A549 (cell line): Measurements from ENCODE around the gene CARMIL1. TPM values are rescaled to one million over a fixed set of nuclear protein-coding genes. Genes with fewer than 3 reads are reported as not detected.

Source experiments
- ATAC-seq, 2 experiments: fragments of 200-7000 bp in 1 of 2; fragments of >200 bp in 1 of 2; cut with Nextera tagmentation in 1 of 2; cut with Tn5 transposase in 1 of 2; 3 replicates each; pipeline versions ENCODE4 v1.8.0 to v1.9.1; 2018 to 2020; ENCODE audit warnings: mild to moderate bottlenecking in 1 of 2, moderate library complexity in 1 of 2
- CTCF ChIA-PET: fragments of 300-600 bp; sonication (Branson Sonifier 250); formaldehyde crosslinking; extraction: SDS; loops from one replicate; lab custom pipeline; 2021; ENCODE audit warnings: antibody characterized with exemption, inconsistent platforms; lab: Yijun Ruan, JAX
- POLR2A ChIA-PET: fragments of 350-600 bp; formaldehyde crosslinking; extraction: SDS; loops from one replicate; lab custom pipeline; 2021; ENCODE audit warnings: antibody characterized with exemption, inconsistent platforms; lab: Yijun Ruan, JAX
- DNase-seq, 2 experiments: peaks; one replicate each; pipeline versions ENCODE4 v3.0.0 to v3.0.0-alpha.2; 2011 to 2016; ENCODE audit warnings: low read depth in 1 of 2, low spot score in 1 of 2
- FAIRE-seq: peaks from 2 replicates; lab custom pipeline; 2011; peaks lifted over from hg19 to GRCh38; lab: Jason Lieb, UNC
- H3K27ac ChIP-seq, 2 experiments: fragments of >200 bp; sonication (Bioruptor Twin); formaldehyde crosslinking; 3 replicates each; pipeline ENCODE4 v1.5.1; 2016 to 2017
- H3K4me1 ChIP-seq: fragments of >200 bp; sonication (Bioruptor Twin); formaldehyde crosslinking; 3 replicates; pipeline ENCODE4 v1.6.1; 2016
- H3K4me2 ChIP-seq: fragments of >200 bp; sonication (Bioruptor Twin); formaldehyde crosslinking; 3 replicates; pipeline ENCODE4 v1.6.1; 2016
- H3K4me3 ChIP-seq: fragments of >200 bp; sonication (Bioruptor Twin); formaldehyde crosslinking; 3 replicates; pipeline ENCODE4 v1.5.1; 2016
- H3K9me3 ChIP-seq: fragments of >200 bp; sonication (Bioruptor Twin); formaldehyde crosslinking; 3 replicates; pipeline ENCODE4 v1.6.1; 2016
- BHLHE40 ChIP-seq: IDR thresholded peaks from 2 replicates; pipeline ENCODE4 v1.6.1; 2012; ENCODE audit warnings: low read depth, low read length, inconsistent platforms
- CBX8 ChIP-seq: fragments of 200-600 bp; sonication (generic); IDR thresholded peaks from 2 replicates; pipeline ENCODE4 v1.6.1; 2016
- CTCF ChIP-seq: fragments of >200 bp; sonication (Bioruptor Twin); formaldehyde crosslinking; IDR thresholded peaks from 3 replicates; pipeline ENCODE4 v1.5.1; 2016
- ELK1 ChIP-seq: fragments of 150-350 bp; IDR thresholded peaks from 2 replicates; pipeline ENCODE4 v1.6.1; 2014; ENCODE audit warnings: low read depth, mild to moderate bottlenecking, low read length
- ESRRA ChIP-seq: fragments of 150-350 bp; IDR thresholded peaks from 2 replicates; pipeline ENCODE4 v1.6.1; 2014; ENCODE audit warnings: mild to moderate bottlenecking, low read length, borderline replicate concordance
- FOSB ChIP-seq: fragments of 250-450 bp; sonication (Bioruptor Pico); IDR thresholded peaks from 2 replicates; pipeline ENCODE4 v1.5.0; 2020; ENCODE audit warnings: mild to moderate bottlenecking, moderate library complexity
- FOXS1 ChIP-seq: fragments of 250-450 bp; sonication (Bioruptor Pico); IDR thresholded peaks from 2 replicates; pipeline ENCODE4 v1.5.0; 2020; ENCODE audit warnings: mild to moderate bottlenecking, moderate library complexity
- HES2 ChIP-seq: fragments of >200 bp; sonication (Bioruptor Twin); formaldehyde crosslinking; IDR thresholded peaks from 2 replicates; pipeline ENCODE4 v1.6.1; 2016
- HOXB13 ChIP-seq: fragments of 250-450 bp; sonication (Bioruptor Pico); IDR thresholded peaks from 2 replicates; pipeline ENCODE4 v1.5.0; 2020; ENCODE audit warnings: low read depth, mild to moderate bottlenecking, moderate library complexity
- JUNB ChIP-seq: fragments of >200 bp; sonication (Bioruptor Twin); formaldehyde crosslinking; IDR thresholded peaks from 2 replicates; pipeline ENCODE4 v1.6.1; 2016
- KDM1A ChIP-seq: fragments of 200-600 bp; sonication (generic); IDR thresholded peaks from 2 replicates; pipeline ENCODE4 v1.6.1; 2016; ENCODE audit warnings: low read depth, mild to moderate bottlenecking
- PBX3 ChIP-seq: IDR thresholded peaks from 2 replicates; pipeline ENCODE4 v1.6.1; 2012
- PHF8 ChIP-seq: fragments of 200-600 bp; sonication (generic); IDR thresholded peaks from 2 replicates; pipeline ENCODE4 v1.6.1; 2016; ENCODE audit warnings: low read depth, mild to moderate bottlenecking, antibody characterized with exemption, moderate library complexity, borderline replicate concordance
- POLR2AphosphoS2 ChIP-seq: conservative IDR thresholded peaks from 2 replicates; pipeline ENCODE4 v1.6.1; 2012; ENCODE audit warnings: low read length, improper control_type of control experiment, inconsistent platforms
- RARB ChIP-seq: fragments of 250-450 bp; sonication (Bioruptor Pico); IDR thresholded peaks from 2 replicates; pipeline ENCODE4 v1.8.0; 2021; ENCODE audit warnings: mild to moderate bottlenecking, moderate library complexity
- REST ChIP-seq: fragments of 200-600 bp; sonication (generic); IDR thresholded peaks from 2 replicates; pipeline ENCODE4 v1.6.1; 2016; ENCODE audit warnings: antibody characterized with exemption, mild to moderate bottlenecking, moderate library complexity
- RFX5 ChIP-seq: fragments of 450-650 bp; IDR thresholded peaks from 2 replicates; pipeline ENCODE4 v1.7.1; 2014; ENCODE audit warnings: antibody characterized with exemption, mild to moderate bottlenecking, moderate library complexity
- SREBF2 ChIP-seq: fragments of 450-650 bp; IDR thresholded peaks from 2 replicates; pipeline ENCODE4 v1.6.1; 2014; ENCODE audit warnings: mild to moderate bottlenecking, moderate library complexity
- TFCP2L1 ChIP-seq: fragments of 250-450 bp; sonication (Bioruptor Pico); IDR thresholded peaks from 2 replicates; pipeline ENCODE4 v1.5.0; 2021; ENCODE audit warnings: mild to moderate bottlenecking
- TP53 ChIP-seq: fragments of 250-450 bp; sonication (Bioruptor Pico); IDR thresholded peaks from 2 replicates; pipeline ENCODE4 v1.5.0; 2021; ENCODE audit warnings: mild to moderate bottlenecking, moderate library complexity
- USF2 ChIP-seq: fragments of 450-650 bp; IDR thresholded peaks from 2 replicates; pipeline ENCODE4 v1.6.1; 2014; ENCODE audit warnings: antibody characterized with exemption
- ZFP36 ChIP-seq: fragments of 450-650 bp; IDR thresholded peaks from 2 replicates; pipeline ENCODE4 v1.6.1; 2014; ENCODE audit warnings: borderline replicate concordance; ENCODE audit not compliant: partially characterized antibody
- ZNF302 ChIP-seq: fragments of 250-450 bp; sonication (Bioruptor Pico); IDR thresholded peaks from 2 replicates; pipeline ENCODE4 v1.9.0; 2021; ENCODE audit warnings: inconsistent platforms, mild to moderate bottlenecking, moderate library complexity
- ZSCAN20 ChIP-seq: fragments of 250-450 bp; sonication (Bioruptor Pico); IDR thresholded peaks from 2 replicates; pipeline ENCODE4 v1.8.0; 2022; ENCODE audit warnings: mild to moderate bottlenecking, moderate library complexity
- WGBS: methylation state at CpG from one replicate; pipeline ENCODE4 v1.1.6; 2017; ENCODE audit errors: missing lambda C conversion rate; 5-methylcytosine and 5-hydroxymethylcytosine counted together
- polyA plus RNA-seq, 4 experiments: library from polyadenylated mRNA; depleted of rRNA in 3 of 4; stranded (reverse); fragments of >200 nt; fragmentation: RNase III in 1 of 4; extraction: RNeasy Plus Mini Kit Qiagen cat#74134 plus additional on column Dnase treatment in 1 of 4; gene quantifications; 2 replicates in 3 of 4; 3 replicates in 1 of 4; pipeline ENCODE4 v1.2.3, GENCODE V29; 2011 to 2017
- TF ChIP-seq, protein P1 (sequence below): IDR thresholded peaks from 2 replicates; pipeline ENCODE4 v1.6.1; 2012
- TF ChIP-seq, protein P2 (sequence below): fragments of 250-450 bp; sonication (Bioruptor Pico); IDR thresholded peaks from 2 replicates; pipeline ENCODE4 v1.5.0; 2021; ENCODE audit warnings: mild to moderate bottlenecking, moderate library complexity, borderline replicate concordance

The CARMIL1 gene
- polyA plus RNA-seq, 2 of the 4 experiments (the other 2 are of a cell fraction): 11.5 to 11.8 TPM

DNA sequence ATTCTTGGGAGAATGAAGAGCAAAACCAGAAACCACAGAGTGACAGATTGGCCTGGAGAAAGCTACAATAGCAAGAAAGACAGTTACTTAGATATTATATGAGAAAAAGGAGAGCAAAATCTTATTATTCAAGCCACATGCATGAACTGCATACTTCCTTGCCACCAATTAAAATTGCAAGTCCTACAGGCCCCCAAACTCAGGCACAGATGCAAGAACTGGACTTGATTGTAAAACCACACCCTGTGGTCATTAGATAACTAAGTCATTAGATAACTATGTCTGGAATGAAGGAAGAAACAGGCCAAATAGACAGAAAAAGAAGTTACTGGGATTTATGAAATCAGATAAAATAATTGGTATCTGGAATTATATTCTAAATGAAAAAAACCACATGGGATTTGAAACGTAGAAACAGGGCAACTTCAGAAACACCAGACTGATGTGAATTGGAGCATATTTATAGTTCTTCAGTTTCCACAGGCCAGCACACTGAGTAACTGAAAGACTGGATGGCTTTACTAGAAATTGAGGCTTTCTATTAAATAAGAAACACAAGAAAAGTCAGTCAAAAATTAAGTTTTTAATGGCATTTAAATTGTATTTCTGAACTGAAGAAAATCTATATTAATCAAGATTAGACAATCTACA, 49.4 kb upstream of the CARMIL1 start:
- WGBS: 50% methylated on average over 1 of the region's 1 CpG
- POLR2A ChIA-PET: no interaction called here
- ATAC-seq (no peak), DNase-seq (peak in 1 of 2 experiments; percentile 7), FAIRE-seq (no peak)
- no peaks in the 10 kb centered on the region for H3K9me3 ChIP-seq
- TF ChIP-seq CBX8 (no peak), PHF8 (no peak), HOXB13 (no peak), ZSCAN20 (CRISPR knock-in tag) (no peak), BHLHE40 (no peak), JUNB (no peak), KDM1A (no peak), CTCF (no peak), POLR2AphosphoS2 (no peak), FOXS1 (CRISPR knock-in tag) (no peak), HES2 (no peak)
- TF ChIP-seq, protein P1, sequence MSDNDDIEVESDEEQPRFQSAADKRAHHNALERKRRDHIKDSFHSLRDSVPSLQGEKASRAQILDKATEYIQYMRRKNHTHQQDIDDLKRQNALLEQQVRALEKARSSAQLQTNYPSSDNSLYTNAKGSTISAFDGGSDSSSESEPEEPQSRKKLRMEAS: no peak
- TF ChIP-seq, protein P2, sequence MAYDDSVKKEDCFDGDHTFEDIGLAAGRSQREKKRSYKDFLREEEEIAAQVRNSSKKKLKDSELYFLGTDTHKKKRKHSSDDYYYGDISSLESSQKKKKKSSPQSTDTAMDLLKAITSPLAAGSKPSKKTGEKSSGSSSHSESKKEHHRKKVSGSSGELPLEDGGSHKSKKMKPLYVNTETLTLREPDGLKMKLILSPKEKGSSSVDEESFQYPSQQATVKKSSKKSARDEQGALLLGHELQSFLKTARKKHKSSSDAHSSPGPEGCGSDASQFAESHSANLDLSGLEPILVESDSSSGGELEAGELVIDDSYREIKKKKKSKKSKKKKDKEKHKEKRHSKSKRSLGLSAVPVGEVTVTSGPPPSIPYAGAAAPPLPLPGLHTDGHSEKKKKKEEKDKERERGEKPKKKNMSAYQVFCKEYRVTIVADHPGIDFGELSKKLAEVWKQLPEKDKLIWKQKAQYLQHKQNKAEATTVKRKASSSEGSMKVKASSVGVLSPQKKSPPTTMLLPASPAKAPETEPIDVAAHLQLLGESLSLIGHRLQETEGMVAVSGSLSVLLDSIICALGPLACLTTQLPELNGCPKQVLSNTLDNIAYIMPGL (CRISPR knock-in tag): no peak
- peak overlapping the region in 1 of 2 experiments; percentile 12; a peak in 1 of 6 replicates for H3K27ac ChIP-seq
- peaks cover 6% of the 10 kb centered on the region for H3K4me1 ChIP-seq
- CTCF ChIA-PET: interaction anchor here (0.9 to 1.4 kb wide), 4 partner anchors 9 to 329 kb away, joined by 3 to 4 read pairs (median 4); no protein-coding TSS in a partner anchor
- no peak overlapping the region for H3K4me3 ChIP-seq
- peak overlapping the region; percentile 6; the same call in 2 of the 3 replicates for H3K4me2 ChIP-seq

GRCh38 chr6:25232479-25232878, 46.7 kb upstream of the CARMIL1 start:
- DNase-seq (no peak), FAIRE-seq (no peak), ATAC-seq (no peak)
- Histone ChIP-seq H3K4me2 (no peak overlapping the region), H3K27ac (no peak overlapping the region), H3K4me3 (no peak overlapping the region), H3K9me3 (no peaks in the 10 kb centered on the region), H3K4me1 (peaks cover 6% of the 10 kb centered on the region)
- ChIA-PET POLR2A (no interaction called here), CTCF (interaction anchor here (1.4 kb wide), 1 partner anchor 10 kb away, joined by 4 read pairs; no protein-coding TSS in a partner anchor)
- WGBS: 96% methylated on average over 13 of the region's 13 CpGs
- no peak for TF ChIP-seq PBX3
- TF ChIP-seq FOSB: no peak
- no peak for TF ChIP-seq TP53
- no peak for TF ChIP-seq RFX5
- TF ChIP-seq RARB: no peak
- TF ChIP-seq HES2: no peak
- no peak for TF ChIP-seq REST
- no peak for TF ChIP-seq USF2
- no peak for TF ChIP-seq ESRRA
- no peak for TF ChIP-seq ZNF302
- no peak for TF ChIP-seq JUNB
- no peak for TF ChIP-seq ELK1
- no peak for TF ChIP-seq SREBF2
- TF ChIP-seq ZFP36: no peak
- no peak for TF ChIP-seq TFCP2L1
